Activated CD8-positive, alpha-beta memory T cell treated with anti-CD3 and anti-CD28 coated beads, Interleukin-2, amount 10 ng/mL, durations not matched to agents 7 days and 5 days (primary cell): Measurements from ENCODE around the gene C11orf24. TPM values are rescaled to one million over a fixed set of nuclear protein-coding genes. Genes with fewer than 3 reads are reported as not detected.

ENCODE experiments used
- ATAC-seq: fragments of 150-1000 bp; cut with Tn5 transposase; one replicate; pipeline ENCODE4 v1.10.0; 2021; ENCODE audit warnings: moderate library complexity
- CTCF ChIA-PET: fragments of 350-600 bp; sonication (Branson Sonifier 250); formaldehyde crosslinking; loops from one replicate; lab custom pipeline; 2021; ENCODE audit warnings: antibody characterized with exemption; lab: Charles Lee
- DNase-seq: peaks from one replicate; pipeline ENCODE4 v3.0.0-alpha.2; 2020
- H3K27ac Mint-ChIP-seq: one replicate; pipeline ENCODE4 v1.8.0; 2021; ENCODE audit warnings: mild to moderate bottlenecking, mixed read lengths
- H3K27me3 Mint-ChIP-seq: one replicate; pipeline ENCODE4 v1.8.0; 2021; ENCODE audit warnings: mixed read lengths
- H3K36me3 Mint-ChIP-seq: one replicate; pipeline ENCODE4 v1.8.0; 2021; ENCODE audit warnings: mild to moderate bottlenecking, mixed read lengths
- H3K4me1 Mint-ChIP-seq: one replicate; pipeline ENCODE4 v1.8.0; 2021; ENCODE audit warnings: mixed read lengths
- H3K4me3 Mint-ChIP-seq: one replicate; pipeline ENCODE4 v1.8.0; 2021; ENCODE audit warnings: mild to moderate bottlenecking, moderate library complexity, mixed read lengths
- H3K9me3 Mint-ChIP-seq: one replicate; pipeline ENCODE4 v1.8.0; 2022; ENCODE audit warnings: low read depth, mixed read lengths
- total RNA-seq, 2 experiments: library from RNA; stranded (reverse); gene quantifications; one replicate each; pipeline ENCODE4 v1.2.3, GENCODE V29; 2021

The C11orf24 gene
- total RNA-seq, 2 experiments from 2014 or later: 26.4 to 27.0 TPM

GRCh38 chr11:68274306-68274705, 2.5 kb upstream of the C11orf24 start:
- no peaks in the 10 kb centered on the region for H3K36me3 Mint-ChIP-seq
- no peak overlapping the region for H3K27ac Mint-ChIP-seq
- H3K27me3 Mint-ChIP-seq: no peaks in the 10 kb centered on the region
- H3K4me3 Mint-ChIP-seq: no peak overlapping the region
- ATAC-seq: no peak
- CTCF ChIA-PET: interaction anchor here (5.6 kb wide), 1 partner anchor 23 kb away, joined by 78 read pairs; no protein-coding TSS in a partner anchor
- H3K4me1 Mint-ChIP-seq: peaks cover 28% of the 10 kb centered on the region
- H3K9me3 Mint-ChIP-seq: no peaks in the 10 kb centered on the region
- DNase-seq: no peak

DNA sequence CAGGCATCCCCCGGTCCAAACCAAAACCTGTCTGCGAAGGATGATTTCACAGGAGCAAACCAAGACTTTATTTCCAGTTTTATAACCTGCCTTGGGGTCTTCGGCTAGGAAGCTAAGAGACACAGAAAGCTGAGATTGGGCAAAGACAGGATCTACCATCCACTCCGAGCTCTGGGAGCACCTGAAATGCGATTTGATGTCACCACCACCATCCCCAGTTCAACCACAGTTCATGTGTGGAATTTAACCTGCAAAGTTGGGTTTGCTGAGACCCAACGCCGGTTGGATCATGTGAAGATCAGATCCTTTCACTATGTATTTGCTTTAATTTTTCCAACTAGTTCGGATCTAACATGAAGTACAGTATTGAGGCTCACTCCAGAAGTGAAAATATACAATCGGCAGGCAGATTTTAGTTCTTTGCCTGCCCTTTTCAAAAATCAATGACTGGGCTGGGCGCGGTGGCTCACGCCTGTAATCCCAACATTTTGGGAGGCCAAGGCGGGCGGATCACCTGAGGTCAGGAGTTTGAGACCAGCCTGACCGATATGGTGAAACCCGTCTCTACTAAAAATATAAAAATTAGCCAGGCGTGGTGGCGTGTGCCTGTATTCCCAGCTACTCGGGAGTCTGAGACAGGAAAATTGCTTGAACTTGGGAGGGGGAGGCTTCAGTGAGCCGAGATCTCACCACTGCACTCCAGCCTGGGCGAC, 1.4 kb upstream of the C11orf24 start:
- no peaks in the 10 kb centered on the region for H3K9me3 Mint-ChIP-seq
- peak overlapping the region; percentile 94 for H3K27ac Mint-ChIP-seq
- H3K36me3 Mint-ChIP-seq: no peaks in the 10 kb centered on the region
- H3K4me3 Mint-ChIP-seq: peak overlapping the region; percentile 81
- DNase-seq (no peak), ATAC-seq (no peak)
- CTCF ChIA-PET: interaction anchor here (2.1 to 5.6 kb wide), 2 partner anchors 9 to 24 kb away, joined by 9 to 78 read pairs; no protein-coding TSS in a partner anchor
- peaks cover 35% of the 10 kb centered on the region for H3K4me1 Mint-ChIP-seq
- no peaks in the 10 kb centered on the region for H3K27me3 Mint-ChIP-seq

DNA sequence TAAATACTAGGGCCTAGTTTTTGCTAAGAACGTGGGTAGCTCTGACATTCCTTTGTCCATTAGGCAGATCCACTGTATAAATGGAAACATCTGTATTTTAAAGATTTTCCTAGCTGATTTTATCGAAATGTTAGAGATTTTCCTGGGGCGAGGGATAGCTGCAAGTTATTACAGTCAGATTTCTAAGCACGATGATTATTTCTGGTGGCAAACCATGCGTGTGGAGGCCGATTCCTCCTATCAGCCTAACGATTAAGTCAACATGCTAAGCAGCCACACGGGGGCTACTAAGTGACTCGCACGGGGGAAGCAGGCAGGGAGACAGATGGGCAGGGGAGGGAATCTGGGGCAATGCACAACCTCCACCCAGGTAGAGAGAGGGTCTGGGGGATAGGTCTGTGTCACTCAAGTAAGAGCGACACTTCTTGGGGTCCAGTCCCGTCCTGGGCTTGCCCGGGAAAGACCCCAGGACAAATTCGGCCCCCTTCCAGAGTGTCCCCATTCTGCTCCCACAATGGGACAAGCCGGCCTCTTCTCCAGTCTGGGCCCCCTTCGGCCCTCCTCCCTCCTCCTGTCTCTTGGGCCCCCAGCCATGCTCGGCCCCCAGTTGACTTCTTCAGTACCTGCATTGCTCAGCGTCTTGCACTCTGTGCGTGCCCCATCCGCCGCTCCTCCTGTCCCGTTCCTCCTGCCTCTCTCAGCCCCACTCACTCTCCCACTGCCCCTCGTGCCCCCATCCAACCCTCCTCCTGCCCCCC, 571 bp downstream of the C11orf24 start:
- CTCF ChIA-PET: interaction anchor here (0.7 to 5.6 kb wide), 13 partner anchors 8 to 112 kb away, joined by 3 to 78 read pairs (median 4); no protein-coding TSS in a partner anchor
- Mint-ChIP-seq H3K9me3 (no peaks in the 10 kb centered on the region), H3K4me1 (peaks cover 45% of the 10 kb centered on the region), H3K36me3 (peaks cover 10% of the 10 kb centered on the region), H3K27ac (peak overlapping the region; percentile 96), H3K27me3 (no peaks in the 10 kb centered on the region), H3K4me3 (peak overlapping the region; percentile 81)
- peak; percentile 38 for ATAC-seq
- peak; percentile 84 for DNase-seq

DNA sequence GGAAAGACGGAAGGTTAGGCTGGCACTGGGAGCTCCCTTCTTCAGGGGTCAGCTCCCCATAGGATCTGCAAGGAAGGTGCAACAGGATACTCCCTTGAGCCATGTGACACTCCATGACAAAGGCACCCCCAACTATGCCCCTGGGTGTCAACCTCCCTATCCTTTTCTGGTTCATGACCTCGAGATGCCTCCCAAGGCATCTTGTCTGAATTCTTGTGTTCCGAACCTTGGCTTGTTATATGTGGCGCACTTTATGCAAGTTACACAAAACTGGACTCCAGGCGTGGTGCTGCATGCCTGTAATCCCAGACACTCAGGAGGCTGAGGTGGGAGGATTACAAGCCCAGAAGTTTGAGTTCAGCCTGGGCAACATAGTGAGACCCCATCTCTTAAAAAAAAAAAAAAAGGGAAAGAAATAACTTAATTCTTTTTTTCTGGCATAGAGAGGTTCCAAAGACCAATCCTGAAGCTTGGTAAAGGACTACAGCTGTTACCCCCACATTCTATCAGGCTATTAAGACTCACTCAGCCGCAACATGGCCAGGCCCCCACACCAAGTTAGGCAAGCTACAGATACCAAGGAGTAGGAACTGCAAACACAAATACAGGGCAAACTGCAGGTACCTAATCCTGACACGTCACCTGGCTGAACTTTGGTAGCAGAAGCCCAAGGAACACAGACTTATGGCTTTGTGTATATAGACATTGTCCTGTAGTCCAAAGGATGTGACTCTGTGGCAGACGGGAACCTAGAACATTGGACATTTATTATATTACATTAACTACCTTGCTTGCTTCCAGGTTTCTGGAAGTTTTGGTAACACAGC, 1.4 kb downstream of the C11orf24 start:
- DNase-seq (no peak), ATAC-seq (no peak)
- Mint-ChIP-seq H3K27me3 (no peaks in the 10 kb centered on the region), H3K4me1 (peaks cover 45% of the 10 kb centered on the region), H3K4me3 (peak overlapping the region; percentile 81), H3K27ac (peak overlapping the region; percentile 45), H3K36me3 (peaks cover 10% of the 10 kb centered on the region), H3K9me3 (no peaks in the 10 kb centered on the region)
- CTCF ChIA-PET: interaction anchor here (0.7 to 5.6 kb wide), 9 partner anchors 12 to 110 kb away, joined by 3 to 78 read pairs (median 4); no protein-coding TSS in a partner anchor

- peaks cover 16% of the 10 kb centered on the region for H3K36me3 Mint-ChIP-seq
- no peaks in the 10 kb centered on the region for H3K9me3 Mint-ChIP-seq
- no peak overlapping the region for H3K27ac Mint-ChIP-seq
- peaks cover 45% of the 10 kb centered on the region for H3K4me1 Mint-ChIP-seq
- H3K27me3 Mint-ChIP-seq: no peaks in the 10 kb centered on the region
- DNase-seq (no peak), ATAC-seq (no peak)
- no peak overlapping the region for H3K4me3 Mint-ChIP-seq
- CTCF ChIA-PET: interaction anchor here (1.1 to 5.6 kb wide), 3 partner anchors 12 to 28 kb away, joined by 3 to 78 read pairs (median 21); no protein-coding TSS in a partner anchor
Observed at GRCh38 chr11:68269414-68270081, 2.2 kb downstream of the C11orf24 start.

DNA sequence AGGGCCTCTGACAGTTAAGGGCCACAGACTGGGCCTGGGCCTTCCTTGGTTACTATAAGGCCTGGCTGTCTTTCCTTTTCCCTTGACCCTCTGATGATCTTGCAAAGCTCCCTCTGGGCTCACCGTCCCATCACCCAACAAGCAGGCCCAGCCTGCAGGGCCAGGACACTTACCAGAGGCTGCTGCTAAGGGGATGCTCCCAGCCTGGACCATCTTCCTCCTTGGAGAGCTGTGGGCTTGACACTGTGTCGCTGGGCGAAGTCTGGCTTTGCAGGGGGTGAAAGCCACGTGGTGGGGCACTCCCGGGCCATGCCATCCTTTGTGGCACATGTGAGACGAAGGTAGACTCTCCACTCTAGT, 3.9 kb downstream of the C11orf24 start:
- Mint-ChIP-seq H3K36me3 (peaks cover 27% of the 10 kb centered on the region), H3K9me3 (no peaks in the 10 kb centered on the region), H3K4me3 (no peak overlapping the region), H3K27ac (no peak overlapping the region), H3K27me3 (no peaks in the 10 kb centered on the region), H3K4me1 (peaks cover 38% of the 10 kb centered on the region)
- CTCF ChIA-PET: interaction anchor here (1.3 to 4.2 kb wide), 2 partner anchors 30 to 115 kb away, joined by 3 to 21 read pairs; no protein-coding TSS in a partner anchor
- DNase-seq: no peak
- no peak for ATAC-seq

- no peak for ATAC-seq
- Mint-ChIP-seq H3K27me3 (no peaks in the 10 kb centered on the region), H3K4me3 (no peak overlapping the region), H3K36me3 (peaks cover 31% of the 10 kb centered on the region), H3K27ac (peak overlapping the region; percentile 31), H3K4me1 (peaks cover 32% of the 10 kb centered on the region), H3K9me3 (no peaks in the 10 kb centered on the region)
- CTCF ChIA-PET: interaction anchor here (1.3 to 4.2 kb wide), 2 partner anchors 31 to 116 kb away, joined by 3 to 21 read pairs; no protein-coding TSS in a partner anchor
- DNase-seq: no peak
Observed at GRCh38 chr11:68266936-68267880, 4.6 kb downstream of the C11orf24 start.

GRCh38 chr11:68266121-68266891, 5.5 kb downstream of the C11orf24 start:
- no peak for DNase-seq
- Mint-ChIP-seq H3K4me1 (peaks cover 32% of the 10 kb centered on the region), H3K9me3 (no peaks in the 10 kb centered on the region), H3K27ac (peak overlapping the region; percentile 31), H3K36me3 (peaks cover 33% of the 10 kb centered on the region), H3K4me3 (no peak overlapping the region), H3K27me3 (no peaks in the 10 kb centered on the region)
- ATAC-seq: no peak
- CTCF ChIA-PET: interaction anchor here (1.0 to 4.2 kb wide), 4 partner anchors 29 to 311 kb away, joined by 3 to 21 read pairs (median 3); no protein-coding TSS in a partner anchor

DNA sequence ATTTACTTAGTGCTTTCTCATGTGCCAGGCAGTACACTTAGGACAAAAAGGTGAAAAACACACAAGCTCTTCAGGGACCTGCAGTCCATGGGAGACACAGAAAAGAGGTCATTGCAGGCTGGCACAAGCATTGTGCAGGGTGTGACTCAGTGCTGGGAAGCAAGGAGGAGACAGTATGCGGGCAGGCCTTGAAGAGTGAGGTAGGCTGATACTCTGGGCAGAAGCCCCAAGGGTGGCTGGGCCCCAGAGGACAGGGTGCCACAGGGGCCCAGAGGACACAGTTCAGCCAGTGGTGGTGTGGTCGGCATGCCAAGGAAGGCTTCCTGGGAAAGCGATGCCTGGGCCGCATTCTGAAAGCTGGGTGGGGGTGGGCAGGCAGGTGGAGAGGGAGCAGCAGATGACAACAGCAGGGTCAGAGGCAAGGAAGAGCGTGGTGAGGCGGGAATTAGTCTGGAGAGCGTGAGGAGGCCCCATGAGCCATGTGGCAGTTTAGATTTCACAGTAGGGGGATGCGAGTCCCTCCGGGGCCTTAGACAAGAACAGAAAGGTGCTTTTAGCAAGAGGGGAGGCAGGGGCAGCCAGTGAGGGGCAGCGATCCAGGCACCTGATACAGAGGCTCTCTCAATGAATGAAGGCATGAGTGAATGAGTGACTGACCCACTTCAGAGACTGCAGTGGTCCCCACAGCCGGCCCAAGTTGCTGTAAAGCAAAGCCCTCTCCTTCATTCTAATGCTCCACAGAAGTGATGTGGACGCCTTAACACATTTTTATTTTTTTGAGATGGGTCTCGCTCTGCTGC, 6.8 kb downstream of the C11orf24 start:
- ATAC-seq (no peak), DNase-seq (no peak)
- Mint-ChIP-seq H3K27ac (no peak overlapping the region), H3K36me3 (peaks cover 33% of the 10 kb centered on the region), H3K9me3 (no peaks in the 10 kb centered on the region), H3K27me3 (no peaks in the 10 kb centered on the region), H3K4me1 (peaks cover 23% of the 10 kb centered on the region), H3K4me3 (no peak overlapping the region)
- CTCF ChIA-PET: interaction anchor here (1.2 to 4.2 kb wide), 3 partner anchors 33 to 309 kb away, joined by 3 to 21 read pairs (median 3); no protein-coding TSS in a partner anchor

- Mint-ChIP-seq H3K27me3 (no peaks in the 10 kb centered on the region), H3K4me1 (peaks cover 17% of the 10 kb centered on the region), H3K9me3 (no peaks in the 10 kb centered on the region), H3K27ac (no peak overlapping the region), H3K4me3 (no peak overlapping the region), H3K36me3 (peaks cover 33% of the 10 kb centered on the region)
- CTCF ChIA-PET: no interaction called here
- DNase-seq (no peak), ATAC-seq (no peak)
Observed at GRCh38 chr11:68264244-68264643, 7.5 kb downstream of the C11orf24 start.
